IPS-20b (cell line): ENCODE results near the gene MAP3K19.
"Not testable (repeated sequence)": the region's sequence is repeated elsewhere in the genome, so short reads cannot be mapped to it uniquely, and the experiment has no call there.

Experiments used
- H3K27ac ChIP-seq: one replicate; pipeline ENCODE4 v1.5.1; 2013; ENCODE audit warnings: low read length
- H3K27me3 ChIP-seq: 2 replicates; pipeline ENCODE4 v1.6.1; 2013; ENCODE audit warnings: mild to moderate bottlenecking, low read length, inconsistent platforms; ENCODE audit not compliant: insufficient read depth
- H3K36me3 ChIP-seq: 2 replicates; pipeline ENCODE4 v1.6.1; 2013; ENCODE audit warnings: low read depth, mild to moderate bottlenecking, inconsistent platforms, low read length, moderate library complexity; ENCODE audit not compliant: insufficient read depth
- H3K4me1 ChIP-seq: 2 replicates; pipeline ENCODE4 v1.6.1; 2013; ENCODE audit warnings: mild to moderate bottlenecking, control low read depth, inconsistent platforms, low read length, moderate library complexity; ENCODE audit not compliant: insufficient read depth
- H3K4me3 ChIP-seq: 2 replicates; pipeline ENCODE4 v1.5.1; 2013; ENCODE audit warnings: mild to moderate bottlenecking, low read length, inconsistent platforms
- H3K9ac ChIP-seq: 2 replicates; pipeline ENCODE4 v1.6.1; 2013; ENCODE audit warnings: low read depth, mild to moderate bottlenecking, inconsistent platforms, low read length, moderate library complexity
- H3K9me3 ChIP-seq: 2 replicates; pipeline ENCODE4 v1.6.1; 2013; ENCODE audit warnings: mild to moderate bottlenecking, low read depth, low read length, inconsistent platforms; ENCODE audit not compliant: insufficient read depth

The MAP3K19 gene

DNA sequence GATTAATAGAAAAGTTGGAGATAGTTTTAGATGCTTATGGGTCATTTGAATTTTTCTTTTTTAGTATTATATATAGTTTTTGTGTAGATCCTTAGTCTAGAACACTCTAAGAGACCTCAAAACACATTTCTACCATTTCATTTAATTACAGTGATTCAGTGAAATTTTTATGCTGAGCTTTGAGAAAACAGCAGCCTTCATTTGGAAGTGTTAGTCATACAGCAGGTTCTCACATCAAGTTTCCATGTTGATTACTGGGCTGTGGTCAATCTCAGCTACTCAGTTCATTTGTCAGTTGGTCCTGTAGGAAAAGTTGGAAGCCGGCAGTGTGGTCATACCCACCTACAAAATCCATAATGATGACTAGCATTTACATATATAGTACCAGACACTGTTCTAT lies 37.9 kb downstream of the MAP3K19 start:
- H3K27ac ChIP-seq, result no peak overlapping the region
- no peaks in the 10 kb centered on the region for H3K36me3 ChIP-seq
- no peak overlapping the region for H3K9ac ChIP-seq
- peaks cover 9% of the 10 kb centered on the region; the same call in 1 of the 2 replicates for H3K4me1 ChIP-seq
- H3K9me3 ChIP-seq, result no peaks in the 10 kb centered on the region
- no peak overlapping the region for H3K4me3 ChIP-seq
- peaks cover 6% of the 10 kb centered on the region for H3K27me3 ChIP-seq

DNA sequence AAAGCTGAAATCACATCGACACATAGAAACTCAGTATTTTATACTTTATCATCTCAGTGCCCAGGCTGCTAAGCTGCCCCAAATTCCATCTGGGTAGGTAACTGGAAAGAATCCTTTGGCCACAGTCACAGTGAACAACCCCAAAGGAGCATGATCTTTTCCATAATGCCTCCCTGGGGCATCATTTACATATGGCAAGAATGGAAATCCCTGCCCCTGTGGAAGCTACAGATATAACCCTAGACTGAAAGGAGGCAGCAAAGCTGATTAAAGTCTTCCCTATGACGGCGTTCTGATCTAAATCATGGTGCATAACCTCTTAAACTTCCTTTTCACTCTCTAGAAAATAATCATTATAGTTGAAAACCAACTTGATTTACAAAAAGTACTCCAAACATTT lies 41.5 kb downstream of the MAP3K19 start:
- no peak overlapping the region for H3K9ac ChIP-seq
- no peaks in the 10 kb centered on the region for H3K36me3 ChIP-seq
- H3K4me3 ChIP-seq, result no peak overlapping the region
- peaks cover 6% of the 10 kb centered on the region for H3K27me3 ChIP-seq
- H3K4me1 ChIP-seq, result peaks cover 9% of the 10 kb centered on the region; the same call in 1 of the 2 replicates
- no peaks in the 10 kb centered on the region for H3K9me3 ChIP-seq
- no peak overlapping the region for H3K27ac ChIP-seq

DNA sequence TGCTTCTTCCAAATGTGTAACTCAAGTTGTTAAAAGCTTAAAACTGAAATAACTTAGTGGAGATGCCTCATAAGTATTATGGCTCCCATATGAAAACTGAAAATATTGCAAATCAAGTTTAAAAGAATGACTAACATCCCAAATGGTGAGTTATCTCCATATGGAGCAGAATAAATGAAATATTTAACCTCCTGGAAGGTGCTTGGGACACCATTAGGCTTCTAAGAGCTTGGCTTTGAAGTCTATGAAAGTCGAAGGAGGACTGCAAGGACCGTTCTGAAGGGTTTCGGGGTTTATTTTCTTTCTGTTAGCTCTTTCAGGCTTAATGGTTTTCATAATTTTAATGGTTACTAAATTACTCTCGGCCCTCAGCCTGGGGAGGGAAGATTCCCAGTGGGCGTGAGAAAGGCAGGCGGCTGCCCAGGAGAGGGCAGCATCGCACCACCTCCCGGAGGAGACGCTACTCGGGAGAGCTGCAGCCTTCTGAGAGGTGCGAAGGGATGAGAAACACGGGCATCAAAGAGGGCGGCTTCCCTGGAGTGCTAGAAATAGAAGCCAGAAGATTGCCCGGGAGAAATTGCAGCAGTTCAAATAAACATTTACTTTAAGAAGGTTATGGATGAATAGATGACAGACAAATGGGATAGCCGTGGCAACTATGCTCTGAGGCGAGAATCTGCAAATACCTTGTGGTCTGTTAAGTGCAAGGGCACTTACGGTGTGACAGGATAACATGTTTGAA lies 43.1 kb downstream of the MAP3K19 start:
- Histone ChIP-seq H3K4me1 (peaks cover 9% of the 10 kb centered on the region; the same call in 1 of the 2 replicates), H3K4me3 (no peak overlapping the region), H3K27ac (no peak overlapping the region), H3K9me3 (no peaks in the 10 kb centered on the region), H3K9ac (no peak overlapping the region), H3K27me3 (peaks cover 6% of the 10 kb centered on the region), H3K36me3 (no peaks in the 10 kb centered on the region)

DNA sequence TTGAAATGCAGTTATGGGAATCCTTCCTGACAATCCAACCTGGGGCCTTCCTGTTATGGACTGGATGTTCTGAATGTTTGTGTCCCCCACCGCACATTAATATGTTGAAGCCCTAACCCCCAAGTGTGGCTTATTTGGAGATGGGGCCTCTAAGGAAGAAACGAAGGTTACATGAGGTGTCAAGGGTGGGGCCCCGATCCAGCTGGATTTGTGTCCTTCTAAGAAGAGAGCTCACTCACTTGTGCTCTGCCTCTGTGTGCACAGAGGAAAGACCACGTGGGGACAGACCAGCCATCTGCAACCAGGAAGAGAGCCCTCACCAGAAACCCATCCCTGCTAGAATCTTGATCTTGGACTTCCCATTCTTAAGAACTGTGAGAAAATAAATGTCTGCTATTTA lies 44.4 kb downstream of the MAP3K19 start:
- Histone ChIP-seq H3K27ac (no peak overlapping the region), H3K27me3 (peaks cover 6% of the 10 kb centered on the region), H3K4me1 (peaks cover 9% of the 10 kb centered on the region; the same call in 1 of the 2 replicates), H3K4me3 (no peak overlapping the region), H3K36me3 (no peaks in the 10 kb centered on the region), H3K9ac (no peak overlapping the region), H3K9me3 (no peaks in the 10 kb centered on the region)

DNA sequence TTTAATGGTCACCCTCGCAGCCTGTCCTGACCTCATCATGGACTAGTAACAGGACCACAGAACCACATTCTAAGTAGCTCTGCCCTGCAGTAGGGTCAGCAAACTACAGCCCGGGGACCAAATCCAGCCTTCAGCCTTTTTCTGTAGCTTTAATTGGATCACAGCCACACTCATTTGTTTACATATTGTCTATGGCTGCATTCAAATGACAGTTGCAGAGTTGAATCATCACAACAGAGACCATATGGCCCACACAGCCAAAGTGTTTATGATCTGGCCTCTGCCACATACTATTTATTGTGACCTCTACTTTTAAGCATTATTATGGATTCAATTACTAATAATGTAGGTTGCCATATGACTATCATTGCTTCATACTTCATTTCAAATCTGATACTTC lies 47.7 kb downstream of the MAP3K19 start:
- Histone ChIP-seq H3K4me1 (no peaks in the 10 kb centered on the region), H3K9me3 (no peaks in the 10 kb centered on the region)

DNA sequence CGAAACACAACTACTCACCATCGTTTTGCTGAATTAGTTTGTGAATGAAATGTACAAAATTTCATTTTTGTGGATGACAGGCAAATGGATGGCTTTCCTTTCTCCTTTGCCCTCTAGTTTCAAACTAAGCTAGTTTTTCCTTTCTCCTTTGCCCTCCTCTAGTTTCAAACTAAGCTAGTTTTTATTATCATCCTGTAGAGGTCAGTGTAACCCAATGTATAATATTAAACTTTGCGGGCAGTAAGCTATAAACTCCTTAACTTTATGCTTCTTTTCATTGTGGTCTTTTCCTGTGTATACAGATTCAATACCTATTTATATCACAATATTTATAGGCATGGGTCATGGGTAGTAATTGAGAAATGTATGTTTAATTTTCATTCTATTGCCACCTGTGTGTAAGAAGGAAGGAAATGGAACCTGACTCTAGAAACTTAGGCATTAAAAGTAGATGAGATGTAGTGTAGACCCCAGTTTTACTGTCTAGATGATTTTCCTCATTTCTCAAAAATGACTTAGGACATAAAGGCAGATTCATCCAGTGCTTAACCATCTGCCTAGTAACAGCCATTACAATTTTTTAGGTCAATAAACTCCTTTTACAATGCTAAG lies 58.1 kb downstream of the MAP3K19 start:
- no peak overlapping the region for H3K4me3 ChIP-seq

More for the DNA sequence above, 47.7 kb downstream of the MAP3K19 start:
- no peak overlapping the region for H3K4me3 ChIP-seq
- H3K9ac ChIP-seq, result no peak overlapping the region
- no peaks in the 10 kb centered on the region for H3K36me3 ChIP-seq
- H3K27me3 ChIP-seq, result peaks cover 2% of the 10 kb centered on the region
- no peak overlapping the region for H3K27ac ChIP-seq

DNA sequence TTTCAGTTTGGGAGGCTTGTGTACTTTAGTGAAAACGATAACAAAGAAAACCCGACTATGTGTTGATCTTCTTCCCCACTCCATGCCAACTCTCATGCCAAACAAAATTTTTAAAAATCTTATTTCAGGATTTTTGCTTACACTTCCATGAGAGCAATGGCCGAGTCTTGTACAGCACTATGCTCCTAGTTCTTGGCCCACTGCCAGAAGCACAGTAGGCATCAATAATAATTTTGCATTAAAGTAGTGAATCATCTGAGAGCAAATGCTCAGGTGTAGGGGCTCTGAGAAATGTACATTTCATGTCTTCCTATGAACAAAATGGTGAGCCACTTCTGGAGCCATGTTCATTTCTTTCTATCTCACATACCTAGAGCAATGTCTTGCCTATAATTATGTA lies 62.2 kb downstream of the MAP3K19 start:
- Histone ChIP-seq H3K36me3 (no peaks in the 10 kb centered on the region), H3K4me3 (no peak overlapping the region), H3K9me3 (no peaks in the 10 kb centered on the region), H3K27me3 (no peaks in the 10 kb centered on the region), H3K9ac (no peak overlapping the region), H3K27ac (no peak overlapping the region), H3K4me1 (no peaks in the 10 kb centered on the region)

More for the DNA sequence above, 58.1 kb downstream of the MAP3K19 start:
- Histone ChIP-seq H3K36me3 (no peaks in the 10 kb centered on the region), H3K27me3 (no peaks in the 10 kb centered on the region), H3K9ac (no peak overlapping the region), H3K27ac (no peak overlapping the region), H3K9me3 (no peaks in the 10 kb centered on the region), H3K4me1 (no peaks in the 10 kb centered on the region)

DNA sequence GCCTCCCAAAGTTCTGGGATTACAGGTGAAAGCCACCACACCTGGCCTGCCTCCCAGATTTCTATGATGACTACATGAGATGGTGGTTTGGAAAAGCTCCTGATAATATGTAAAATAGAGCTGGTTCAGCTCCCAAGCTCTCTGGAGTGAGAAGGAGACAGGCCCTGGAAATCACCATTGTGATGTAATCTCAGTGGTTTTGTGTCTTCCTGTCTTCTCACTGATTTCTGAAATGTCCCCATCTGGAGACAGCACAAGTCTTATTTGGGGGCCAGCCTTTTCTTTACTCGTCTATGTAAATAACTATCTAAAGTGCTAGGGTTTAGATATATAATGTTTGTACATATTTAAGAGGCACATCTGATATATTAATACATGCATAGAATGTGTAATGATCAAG lies 64.6 kb downstream of the MAP3K19 start:
- Histone ChIP-seq H3K27me3 (no peaks in the 10 kb centered on the region), H3K27ac (no peak overlapping the region), H3K4me3 (no peak overlapping the region), H3K36me3 (no peaks in the 10 kb centered on the region), H3K9ac (no peak overlapping the region), H3K9me3 (no peaks in the 10 kb centered on the region), H3K4me1 (no peaks in the 10 kb centered on the region)

DNA sequence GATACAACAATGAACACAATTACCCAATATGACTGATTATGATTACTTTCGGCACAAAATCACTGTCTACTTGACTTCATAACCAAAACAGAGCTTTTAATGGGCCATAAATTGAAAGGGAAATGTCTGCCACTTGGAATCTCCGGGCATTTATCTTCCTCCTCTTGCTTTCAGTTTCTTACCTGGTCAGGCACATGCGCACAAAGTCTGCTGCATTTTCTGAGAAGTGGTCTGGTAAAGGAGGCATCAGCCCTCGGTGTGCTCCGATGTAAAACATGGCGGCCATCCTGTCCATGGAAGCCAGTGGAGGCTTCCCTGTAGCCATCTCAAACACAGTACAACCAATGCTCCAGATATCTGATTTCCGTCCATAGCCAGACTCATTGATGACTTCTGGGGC lies 66.6 kb downstream of the MAP3K19 start:
- no peaks in the 10 kb centered on the region for H3K27me3 ChIP-seq
- no peaks in the 10 kb centered on the region for H3K36me3 ChIP-seq
- H3K27ac ChIP-seq, result no peak overlapping the region
- no peaks in the 10 kb centered on the region for H3K9me3 ChIP-seq
- no peak overlapping the region for H3K9ac ChIP-seq
- H3K4me1 ChIP-seq, result no peaks in the 10 kb centered on the region
- no peak overlapping the region for H3K4me3 ChIP-seq

DNA sequence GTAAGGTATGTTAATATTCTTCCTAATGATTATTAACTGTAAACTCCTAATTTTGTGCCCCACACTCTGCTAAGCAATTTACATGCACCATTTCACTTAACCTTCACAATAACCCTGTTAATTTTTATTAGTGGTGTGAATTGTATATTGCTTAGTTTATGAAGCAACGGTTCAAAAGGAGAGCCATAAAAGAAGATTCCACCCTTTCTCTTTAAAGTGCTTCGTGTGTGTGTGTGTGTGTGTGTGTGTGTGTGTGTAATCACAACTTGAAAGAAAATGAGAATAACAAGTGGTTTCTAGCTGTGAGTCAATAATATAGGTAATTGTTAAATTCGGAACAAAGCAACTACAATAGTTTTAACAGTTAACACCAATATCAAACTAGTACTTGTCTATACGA lies 68.0 kb downstream of the MAP3K19 start:
- Histone ChIP-seq H3K9ac (no peak overlapping the region), H3K27ac (no peak overlapping the region), H3K9me3 (peaks cover 7% of the 10 kb centered on the region; the same call in 1 of the 2 replicates), H3K4me3 (no peak overlapping the region), H3K27me3 (no peaks in the 10 kb centered on the region), H3K4me1 (no peaks in the 10 kb centered on the region), H3K36me3 (no peaks in the 10 kb centered on the region)

DNA sequence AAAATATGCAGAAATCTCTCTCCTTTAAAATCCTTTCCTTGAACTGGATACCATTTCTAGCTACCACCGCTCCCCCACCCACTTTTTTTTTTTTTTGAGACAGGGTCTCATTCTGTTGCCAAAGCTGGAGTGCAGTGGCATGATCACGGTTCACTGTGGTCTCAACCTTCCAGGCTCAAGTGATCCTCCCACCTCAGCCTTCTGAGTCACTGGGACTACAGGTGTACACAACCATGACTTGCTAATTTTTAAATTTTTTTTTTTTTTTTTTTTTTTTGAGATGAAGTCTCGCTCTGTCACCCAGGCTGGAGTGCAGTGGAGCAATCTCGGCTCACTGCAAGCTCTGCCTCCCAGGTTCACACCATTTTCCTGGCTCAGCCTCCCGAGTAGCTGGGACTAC lies 70.1 kb downstream of the MAP3K19 start:
- not testable (repeated sequence) for H3K27ac ChIP-seq, H3K4me3 ChIP-seq, H3K27me3 ChIP-seq, H3K4me1 ChIP-seq, H3K36me3 ChIP-seq, H3K9ac ChIP-seq
- H3K9me3 ChIP-seq, result peaks cover 11% of the 10 kb centered on the region; the same call in 1 of the 2 replicates

DNA sequence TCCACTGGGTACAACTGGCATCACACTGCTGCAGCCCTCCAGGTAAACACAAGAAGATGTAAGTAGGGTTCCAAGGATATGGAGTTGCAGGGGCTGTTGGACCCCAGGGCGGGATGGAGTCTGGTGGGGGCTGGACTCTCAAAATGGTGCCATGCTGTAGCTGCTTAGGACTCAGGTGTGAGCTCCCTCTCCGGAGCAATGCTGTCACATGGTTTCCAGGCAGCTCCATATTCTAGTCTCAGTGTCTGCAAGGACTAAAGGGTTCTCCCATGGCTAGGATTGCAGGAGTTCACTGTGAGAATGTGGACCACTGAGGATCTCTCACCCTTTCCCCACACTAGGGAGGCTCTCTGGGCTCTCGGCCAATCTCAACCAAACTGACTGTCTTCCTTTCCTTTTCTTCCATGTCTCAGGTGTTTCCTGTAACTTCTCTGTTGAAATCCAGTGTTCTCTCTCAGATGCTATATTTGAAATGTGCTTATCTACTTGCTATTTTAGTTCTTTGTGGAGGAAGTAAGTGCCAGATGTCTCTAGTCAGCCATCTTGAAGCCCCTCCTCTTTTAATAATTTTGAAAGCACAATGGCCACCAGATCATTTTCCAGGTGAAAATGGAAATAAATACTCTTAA lies 71.1 kb downstream of the MAP3K19 start:
- no peaks in the 10 kb centered on the region for H3K4me1 ChIP-seq
- H3K27me3 ChIP-seq, result no peaks in the 10 kb centered on the region
- H3K4me3 ChIP-seq, result no peak overlapping the region
- H3K9me3 ChIP-seq, result peaks cover 14% of the 10 kb centered on the region; the same call in 1 of the 2 replicates
- H3K27ac ChIP-seq, result no peak overlapping the region
- no peak overlapping the region for H3K9ac ChIP-seq
- no peaks in the 10 kb centered on the region for H3K36me3 ChIP-seq
